Inflammatory macrophage treated with lipopolysaccharide for 4 hours (primary cell): Measurements from ENCODE around the gene RCOR3.
"Not testable (repeated sequence)": the region's sequence is repeated elsewhere in the genome, so short reads cannot be mapped to it uniquely, and the experiment has no call there.

Experiments
- DNase-seq: peaks from one replicate; pipeline ENCODE4 v3.0.0-alpha.2; 2020

The RCOR3 gene

DNA sequence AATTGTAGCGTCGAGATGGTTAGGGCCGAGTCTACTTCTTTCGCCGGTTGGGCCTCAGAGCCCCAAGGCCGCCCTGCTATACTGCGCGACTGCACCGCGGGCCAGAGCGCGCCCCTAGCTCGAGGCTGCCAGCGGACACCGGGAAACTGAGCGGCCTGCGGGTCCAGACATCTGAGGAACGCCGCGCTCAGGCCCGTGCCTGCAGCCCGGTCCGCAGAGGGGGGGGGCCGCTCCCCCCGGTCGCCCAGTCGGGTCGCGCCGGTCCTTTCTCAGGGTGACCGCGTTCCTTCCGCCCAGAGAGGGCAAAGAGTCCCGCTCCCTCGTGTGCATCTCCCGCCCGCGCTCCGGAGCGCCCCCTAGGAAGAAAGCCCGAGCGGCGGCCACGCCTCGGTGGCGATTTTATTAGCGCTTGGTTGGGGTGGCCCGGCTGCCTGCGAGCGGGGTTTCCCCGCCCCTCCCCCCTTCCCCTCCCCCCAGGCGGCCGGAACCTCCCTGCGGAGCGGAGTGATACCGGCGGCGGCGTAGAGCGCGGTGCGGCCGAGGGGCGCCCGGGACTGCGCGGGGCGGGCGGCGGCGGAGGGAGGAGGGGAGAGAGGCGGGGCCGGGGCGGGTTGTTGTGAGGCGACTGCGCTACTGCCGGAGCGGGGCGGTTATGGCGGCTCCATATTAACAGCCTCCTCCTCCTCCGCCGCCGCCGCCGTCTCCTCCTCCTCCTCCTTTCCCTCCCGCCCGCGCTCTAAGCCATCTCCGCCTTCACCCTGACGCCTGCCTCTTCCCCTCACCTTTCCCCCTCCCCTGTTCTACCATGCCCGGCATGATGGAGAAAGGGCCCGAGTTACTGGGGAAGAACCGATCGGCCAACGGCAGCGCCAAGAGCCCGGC lies at the start of gene RCOR3:
RCOR3 (plus strand) TSS at position 611 of the 882 bp plus-strand sequence; CDS start at position 806, 195 bp downstream.
- DNase-seq: peak; percentile 91

DNA sequence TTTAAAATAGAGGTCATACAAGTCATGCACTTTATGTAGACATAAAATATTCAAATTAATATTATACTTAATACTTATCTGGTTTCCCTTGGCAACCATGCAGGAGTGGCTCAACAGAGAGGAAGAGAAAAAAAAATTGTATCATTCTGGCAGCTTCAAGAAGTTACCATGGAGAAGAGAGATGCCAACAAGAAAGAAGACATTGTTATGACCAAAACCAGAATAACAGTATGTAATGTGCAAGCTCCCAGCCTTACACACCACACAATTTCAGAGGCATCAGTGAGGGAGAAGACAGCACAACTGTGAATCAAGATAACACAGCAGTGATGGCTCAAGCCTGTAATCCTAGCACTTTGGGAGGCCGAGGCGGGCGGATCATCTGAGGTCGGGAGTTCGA lies 49.1 kb upstream of the RCOR3 start:
- no peak for DNase-seq

DNA sequence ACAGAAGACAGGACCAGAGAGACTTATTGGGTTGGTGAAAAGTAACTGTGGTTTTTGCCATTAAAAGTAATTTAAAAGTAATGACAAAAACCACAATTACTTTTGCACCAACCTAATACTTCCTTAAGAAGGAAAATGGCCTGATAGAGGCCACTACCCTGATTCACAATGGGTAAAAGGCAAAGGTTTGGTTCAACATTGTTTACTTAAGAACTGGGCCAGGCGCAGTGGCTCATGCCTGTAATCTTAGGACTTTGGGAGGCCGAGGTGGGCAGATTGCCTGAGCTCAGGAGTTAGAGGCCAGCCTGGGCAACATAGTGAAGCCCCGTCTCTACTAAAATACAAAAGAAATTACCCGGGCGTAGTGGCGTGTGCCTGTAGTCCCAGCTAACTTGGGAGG lies 48.2 kb upstream of the RCOR3 start:
- DNase-seq: no peak

DNA sequence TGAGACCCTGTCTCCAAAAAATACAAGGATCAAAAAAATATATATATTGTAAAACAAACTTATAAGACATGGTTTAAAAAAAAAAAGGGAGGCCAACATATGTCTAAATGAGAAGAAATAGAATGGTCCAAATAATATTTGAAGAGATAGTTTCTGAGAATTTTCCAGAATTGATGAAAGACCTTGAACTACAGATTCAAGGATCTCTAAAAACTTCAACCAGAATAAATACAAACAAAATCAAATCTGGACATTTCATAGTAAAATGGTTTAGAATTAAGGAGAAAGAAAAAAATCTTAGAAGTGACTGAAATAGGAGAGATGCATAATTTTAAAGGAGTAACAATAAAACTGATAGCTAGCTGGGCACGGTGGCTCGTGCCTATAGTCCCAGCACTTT lies 45.5 kb upstream of the RCOR3 start:
- DNase-seq: no peak

DNA sequence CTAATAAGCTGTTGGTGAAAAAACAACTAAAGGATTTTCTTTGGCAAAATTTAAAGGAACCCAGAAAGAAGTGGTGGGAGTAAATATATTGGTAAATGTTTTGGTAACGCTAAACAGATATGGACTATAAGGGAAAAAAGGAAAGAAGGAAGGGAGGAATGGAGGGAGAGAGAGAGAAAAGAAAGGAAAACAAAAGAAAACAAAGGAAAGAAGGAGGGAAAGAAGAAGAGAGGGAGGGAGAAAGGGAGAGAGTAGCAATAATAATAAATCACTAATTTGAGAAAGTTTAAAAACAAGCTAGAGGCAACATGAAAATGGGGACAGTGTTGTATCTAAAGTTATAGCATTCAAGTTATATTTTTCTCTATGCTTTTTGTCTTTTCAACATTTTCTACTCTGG lies 43.6 kb upstream of the RCOR3 start:
- DNase-seq: no peak

DNA sequence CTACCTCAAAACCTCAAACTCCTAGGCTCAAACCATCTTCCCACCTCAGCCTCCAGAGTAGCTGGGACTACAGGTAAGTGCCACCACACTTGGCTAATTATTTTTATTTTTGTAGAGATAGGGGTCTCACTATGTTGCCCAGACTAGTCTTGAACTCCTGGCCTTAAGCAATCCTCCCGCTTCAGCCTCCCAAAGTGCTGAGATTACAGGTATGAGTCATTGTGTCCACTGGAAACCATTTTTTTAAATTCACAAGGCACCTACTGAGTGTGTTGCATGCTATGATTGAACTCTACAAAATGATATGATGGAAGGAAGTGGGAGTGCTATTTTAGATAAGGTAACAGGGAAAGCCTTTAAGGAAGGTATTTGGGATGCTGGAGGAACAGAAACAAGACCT lies 41.8 kb upstream of the RCOR3 start:
- no peak for DNase-seq

DNA sequence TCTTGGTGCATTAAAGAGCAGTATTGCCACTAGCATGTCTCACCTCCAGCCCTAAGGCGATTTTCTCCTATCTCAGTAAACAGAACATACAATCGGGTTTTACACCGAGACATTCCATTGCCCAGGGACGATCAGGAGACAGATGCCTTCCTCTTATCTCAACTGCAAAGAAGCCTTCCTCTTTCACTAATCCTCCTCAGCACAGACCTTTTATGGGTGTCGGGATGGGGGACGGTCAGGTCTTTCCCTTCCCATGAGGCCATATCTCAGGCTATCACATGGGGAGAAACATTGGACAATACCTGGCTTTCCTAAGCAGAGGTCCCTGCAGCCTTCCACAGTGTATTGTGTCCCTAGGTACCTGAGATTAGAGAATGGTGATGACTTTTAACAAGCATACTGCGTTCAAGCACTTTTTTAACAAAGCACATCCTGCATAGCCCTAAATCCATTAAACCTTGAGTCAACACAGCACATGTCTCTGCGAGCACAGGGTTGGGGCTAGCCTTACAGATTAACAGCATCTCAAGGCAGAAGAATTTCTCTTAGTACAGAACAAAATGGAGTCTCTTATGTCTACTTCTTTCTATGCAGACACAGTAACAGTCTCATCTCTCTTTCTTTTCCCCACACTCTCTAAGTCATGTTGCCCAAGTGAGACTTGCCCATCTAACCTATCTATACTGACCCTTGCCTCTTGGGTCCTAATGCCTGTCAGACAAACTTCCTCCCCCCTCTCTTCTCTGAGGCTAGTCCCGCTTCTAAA lies 36.5 kb upstream of the RCOR3 start:
- not testable (repeated sequence) for DNase-seq

DNA sequence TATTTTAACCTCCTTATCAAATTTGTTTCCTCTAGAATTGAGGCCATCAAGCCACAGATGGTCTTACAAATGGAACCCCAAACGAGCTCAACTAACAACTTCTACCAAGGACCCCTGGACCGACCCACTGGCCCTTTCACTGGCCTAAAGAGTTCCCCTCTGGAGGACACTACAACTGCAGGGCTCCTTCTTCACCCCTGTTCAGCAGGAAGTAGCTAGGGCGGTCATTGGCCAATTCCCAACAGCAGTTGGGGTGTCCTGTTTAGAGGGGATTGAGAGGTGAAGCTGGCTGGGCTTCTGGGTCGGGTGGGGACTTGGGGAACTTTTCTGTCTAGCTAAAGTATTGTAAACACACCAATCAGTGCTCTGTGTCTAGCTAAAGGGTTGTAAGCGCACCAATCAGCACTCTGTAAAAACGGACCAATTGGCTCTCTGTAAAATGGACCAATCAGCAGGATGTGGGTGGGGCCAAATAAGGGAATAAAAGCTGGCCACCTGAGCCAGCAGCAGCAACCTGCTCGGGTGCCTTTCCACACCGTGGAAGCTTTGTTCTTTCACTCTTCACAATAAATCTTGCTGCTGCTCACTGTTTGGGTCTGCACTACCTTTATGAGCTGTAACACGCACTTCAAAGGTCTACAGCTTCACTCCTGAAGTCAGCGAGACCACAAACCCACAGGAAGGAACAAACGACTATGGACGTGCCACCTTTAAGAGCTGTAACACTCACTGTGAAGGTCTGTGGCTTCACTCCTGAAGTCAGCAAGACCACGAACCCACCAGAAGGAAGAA lies 30.4 kb upstream of the RCOR3 start:
- DNase-seq: not testable (repeated sequence)

DNA sequence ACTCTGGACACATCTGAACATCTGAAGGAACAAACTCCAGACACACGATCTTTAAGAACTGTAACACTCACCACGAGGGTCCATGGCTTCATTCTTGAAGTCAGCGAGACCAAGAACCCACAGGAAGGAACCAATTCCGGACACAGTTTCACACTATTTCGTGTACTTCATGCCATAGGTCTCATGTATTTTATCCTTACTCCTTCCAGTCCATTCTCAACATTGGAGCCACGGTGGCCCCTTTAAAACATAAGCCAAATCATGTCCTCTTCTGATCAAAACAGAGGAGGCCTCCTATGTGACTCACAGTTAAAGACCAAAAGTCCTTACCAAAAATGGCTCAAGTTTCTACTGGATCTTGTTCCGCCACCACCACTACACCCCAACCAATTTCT lies 29.8 kb upstream of the RCOR3 start:
- no peak for DNase-seq

DNA sequence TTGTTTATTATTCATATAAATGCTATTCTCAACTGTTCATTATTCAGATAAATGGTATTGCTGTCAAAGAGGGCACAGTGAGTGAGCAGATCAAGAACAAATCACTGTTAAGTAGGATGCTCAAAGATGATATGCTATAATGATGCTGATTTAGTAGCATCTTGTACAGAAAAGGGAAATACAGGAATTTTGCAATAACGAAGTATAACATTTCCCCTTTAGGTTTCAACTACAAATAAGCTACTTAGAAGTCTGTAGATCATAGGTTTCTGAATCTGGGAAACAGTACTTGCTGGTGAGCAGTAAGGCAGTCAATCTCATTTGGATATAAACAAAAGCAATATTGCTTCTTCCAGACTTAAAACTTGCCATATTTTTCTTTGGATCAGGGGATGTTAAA lies 27.3 kb upstream of the RCOR3 start:
- DNase-seq: peak; percentile 50

DNA sequence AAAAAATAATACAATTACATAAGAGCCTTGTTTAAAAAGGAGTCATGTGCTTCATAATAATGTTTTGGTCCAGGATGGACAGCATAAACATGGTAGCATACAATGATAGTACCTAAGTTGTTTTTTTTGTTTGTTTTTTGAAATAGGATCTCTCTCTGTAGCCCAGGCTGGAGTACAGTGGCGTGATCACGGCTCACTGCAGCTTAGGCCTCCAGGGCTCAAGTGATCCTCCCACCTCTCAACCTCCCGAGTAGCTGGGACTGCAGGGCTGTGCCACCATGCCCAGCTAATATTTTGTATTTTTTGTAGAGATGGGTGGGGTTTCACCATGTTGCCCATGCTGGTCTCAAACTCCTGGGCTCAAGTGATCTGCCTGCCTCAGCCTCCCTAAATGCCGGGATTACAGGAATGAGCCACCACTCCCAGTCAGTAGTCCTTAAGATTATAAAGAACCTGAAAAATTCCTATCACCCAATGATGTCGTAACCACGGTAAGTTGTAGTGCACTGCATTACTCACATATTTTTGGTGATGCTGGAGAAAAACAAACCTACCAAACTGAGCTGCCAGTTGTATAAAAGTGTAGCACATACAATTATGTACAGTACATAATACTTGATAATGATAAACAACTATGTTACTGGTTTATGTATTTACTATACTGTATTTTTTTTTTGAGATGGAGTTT lies 22.4 kb upstream of the RCOR3 start:
- no peak for DNase-seq

DNA sequence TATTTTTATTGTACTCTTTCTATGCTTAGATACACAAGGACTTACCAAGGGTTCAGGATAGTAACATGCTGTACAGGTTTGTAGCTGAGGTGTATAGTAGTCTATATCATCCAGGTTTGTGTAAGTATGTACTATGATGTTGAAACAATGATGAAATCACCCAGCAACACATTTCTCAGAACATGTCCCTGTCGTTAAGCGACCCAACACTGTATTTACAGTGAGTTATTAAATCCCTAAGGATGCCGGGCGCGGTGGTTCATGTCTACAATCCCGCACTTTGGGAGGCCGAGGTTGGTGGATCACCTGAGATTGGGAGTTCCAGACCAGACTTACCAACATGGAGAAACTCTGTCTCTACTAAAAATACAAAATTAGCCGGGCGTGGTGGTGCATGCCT lies 21.6 kb upstream of the RCOR3 start:
- DNase-seq: no peak

DNA sequence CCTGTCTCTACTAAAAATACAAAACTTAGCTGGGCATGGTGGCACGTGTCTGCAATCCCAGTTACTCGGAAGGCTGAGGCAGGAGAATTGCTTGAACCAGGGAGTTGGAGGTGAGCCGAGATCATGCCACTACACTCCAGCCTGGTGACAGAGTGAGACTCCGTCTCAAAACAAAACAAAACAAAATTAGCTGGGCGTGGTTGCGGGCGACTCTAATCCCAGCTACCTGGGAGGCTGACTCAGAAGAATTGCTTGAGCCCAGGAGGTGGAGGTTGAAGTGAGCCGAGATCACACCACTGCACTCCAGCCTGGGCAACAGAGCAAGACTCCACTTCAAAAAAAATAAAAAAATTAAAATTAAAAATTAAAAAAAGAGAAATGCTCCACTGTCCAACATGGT lies 18.6 kb upstream of the RCOR3 start:
- not testable (repeated sequence) for DNase-seq

DNA sequence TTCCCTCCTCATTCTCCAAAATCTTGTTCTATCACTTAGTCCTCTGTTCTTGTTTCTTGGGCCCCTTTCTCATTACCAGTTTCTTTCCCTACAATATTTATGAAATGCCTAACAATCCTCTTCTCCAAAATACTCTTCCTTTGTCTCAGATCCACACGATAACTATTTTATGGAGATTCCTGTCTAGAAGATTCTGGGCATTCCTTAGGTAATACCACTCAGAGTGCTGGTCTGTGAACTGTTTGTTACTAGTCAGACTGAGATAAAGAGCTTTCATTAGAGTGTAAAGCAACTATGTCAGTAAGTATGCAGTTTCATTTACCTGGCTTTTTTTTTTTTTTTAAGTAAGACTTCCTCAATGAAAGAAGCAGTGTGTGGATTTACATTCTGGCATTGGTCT lies 18.1 kb upstream of the RCOR3 start:
- DNase-seq: no peak

DNA sequence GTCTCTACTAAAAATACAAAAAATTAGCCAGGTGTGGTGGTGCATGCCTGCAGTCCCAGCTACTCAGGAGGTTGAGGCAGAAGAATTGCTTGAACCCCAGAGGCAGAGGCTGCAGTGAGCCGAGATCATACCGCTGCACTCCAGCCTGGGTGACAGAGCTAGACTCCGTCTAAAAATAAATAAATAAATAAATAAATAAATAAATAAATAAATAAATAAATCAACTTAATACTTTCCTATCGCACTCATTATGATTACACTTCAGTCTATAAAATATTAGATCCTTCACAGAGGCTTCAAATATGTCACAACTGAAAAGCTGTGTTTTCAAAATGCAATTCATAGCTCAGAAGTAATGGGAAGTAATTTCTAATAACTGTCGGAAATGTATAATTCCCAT lies 15.5 kb upstream of the RCOR3 start:
- not testable (repeated sequence) for DNase-seq

DNA sequence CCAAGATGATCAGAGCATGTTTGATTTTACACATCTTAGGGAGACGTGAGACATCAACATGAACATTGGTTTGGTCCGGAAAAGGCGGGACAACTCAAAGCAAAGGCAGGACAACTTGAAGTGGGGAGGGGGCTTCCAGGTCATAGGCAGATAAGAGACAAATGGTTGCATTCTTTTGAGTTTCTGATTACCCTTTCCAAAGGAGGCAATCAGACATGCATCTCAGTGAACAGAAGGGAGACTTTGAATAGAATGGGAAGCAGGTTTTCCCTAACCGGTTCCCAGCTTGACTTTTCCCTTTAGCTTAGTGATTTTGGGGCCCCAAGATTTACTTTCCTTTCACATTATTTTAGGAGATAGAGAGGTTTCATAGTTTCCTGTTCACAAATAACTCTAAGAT lies 12.6 kb upstream of the RCOR3 start:
- DNase-seq: not testable (repeated sequence)

DNA sequence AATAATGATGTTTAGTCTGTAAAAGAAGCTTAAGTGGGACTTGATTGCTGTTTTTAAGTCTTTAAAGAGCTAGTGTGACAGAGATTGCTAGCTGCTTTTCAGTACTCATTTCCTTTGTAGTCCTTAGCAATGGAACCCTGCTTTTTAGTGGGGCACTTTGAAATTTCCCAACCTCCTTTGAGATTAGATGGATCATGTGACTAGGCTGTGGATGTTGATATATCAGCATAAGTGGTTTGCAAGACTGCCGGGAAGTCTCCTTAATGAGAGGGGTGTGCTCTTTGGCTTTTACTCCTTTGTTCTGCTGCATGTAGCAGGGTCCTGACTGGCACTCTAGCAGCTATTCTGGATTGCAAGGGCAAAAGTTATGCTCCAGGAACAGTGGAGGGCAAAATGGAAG lies 11.2 kb upstream of the RCOR3 start:
- DNase-seq: no peak

DNA sequence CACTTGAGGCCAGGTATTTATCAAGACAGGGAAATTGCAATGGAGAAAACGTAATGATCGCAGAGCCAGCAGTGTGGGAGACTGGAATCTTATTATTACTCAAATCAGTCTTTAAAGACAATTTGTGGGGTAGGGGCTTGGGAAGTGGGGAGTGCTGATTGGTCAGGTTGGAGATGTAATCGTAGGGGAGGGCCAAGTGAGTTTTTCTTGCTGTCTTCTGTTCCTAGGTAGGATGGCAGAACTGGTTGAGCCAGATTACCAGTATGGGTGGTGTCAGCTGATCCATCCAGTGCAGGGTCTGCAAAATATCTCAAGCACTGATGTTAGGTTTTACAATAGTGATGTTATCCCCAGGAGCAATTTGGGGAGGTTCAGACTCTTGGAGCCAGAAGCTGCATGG lies 9.6 kb upstream of the RCOR3 start:
- not testable (repeated sequence) for DNase-seq

DNA sequence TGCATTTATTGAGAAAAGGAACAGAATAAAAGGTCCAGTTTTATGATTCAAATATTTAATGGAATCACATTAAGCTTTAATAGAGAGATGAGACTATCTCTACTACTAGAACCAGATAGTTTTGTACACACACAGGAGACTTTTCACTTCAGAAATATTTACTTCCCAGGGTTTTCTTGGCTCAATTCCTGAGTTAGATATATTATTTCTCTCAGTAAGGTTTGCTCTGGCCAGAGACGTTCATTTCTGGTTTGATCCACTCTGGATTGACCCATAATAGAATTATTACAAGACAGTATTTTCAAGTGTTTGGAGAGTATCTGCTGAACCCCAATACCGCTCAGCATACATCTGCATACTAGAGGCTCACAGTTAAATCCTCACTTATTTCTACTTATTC lies 1.3 kb upstream of the RCOR3 start:
- DNase-seq: no peak

DNA sequence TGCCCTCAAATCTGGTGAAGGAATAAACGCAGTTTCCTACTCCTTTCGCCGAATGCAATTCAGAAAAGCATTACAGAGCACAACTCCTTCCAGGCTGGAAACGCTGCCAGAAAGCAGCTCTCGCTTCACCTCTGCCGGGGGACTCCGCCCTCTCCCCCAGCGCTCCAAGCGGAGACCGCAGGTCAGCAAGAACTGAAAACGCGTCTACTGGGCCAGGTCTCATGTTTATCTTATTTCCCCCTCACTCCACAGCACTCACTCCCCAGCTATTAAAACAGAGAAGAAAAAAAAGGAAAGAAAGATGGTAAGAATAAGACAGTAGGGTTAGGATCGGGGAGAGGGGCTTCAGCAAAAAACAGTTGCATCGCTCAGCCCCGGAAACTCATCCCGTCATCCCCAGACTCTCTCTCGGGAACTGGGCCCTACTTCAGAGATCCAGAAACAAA lies 833 bp upstream of the RCOR3 start:
- DNase-seq: peak; percentile 56

DNA sequence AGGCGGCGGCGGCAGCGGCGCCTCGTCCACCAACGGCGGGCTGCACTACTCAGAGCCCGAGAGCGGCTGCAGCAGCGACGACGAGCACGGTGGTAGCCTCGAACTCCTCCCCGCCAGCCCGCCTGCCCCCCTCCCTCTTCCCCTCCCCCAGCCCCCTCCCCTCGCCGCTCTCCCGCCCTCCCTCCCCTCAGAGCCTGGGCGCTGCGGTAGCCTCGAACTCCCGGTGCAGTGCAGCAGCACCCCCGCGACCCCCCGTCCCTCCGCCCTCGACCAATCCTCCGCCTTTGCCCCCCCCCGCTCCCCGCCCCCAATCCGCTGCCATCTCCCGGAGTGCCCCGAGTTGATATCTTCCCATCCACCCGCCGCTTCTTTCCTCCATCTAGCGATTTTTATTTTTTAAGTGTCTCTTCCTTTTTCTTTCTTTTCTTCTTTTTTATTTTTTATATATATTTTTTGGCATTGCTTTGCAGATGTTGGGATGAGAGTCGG lies 516 bp downstream of the RCOR3 start:
- DNase-seq: no peak
